ENCODE results near the gene PPP1R17.

Gene PPP1R17

DNA sequence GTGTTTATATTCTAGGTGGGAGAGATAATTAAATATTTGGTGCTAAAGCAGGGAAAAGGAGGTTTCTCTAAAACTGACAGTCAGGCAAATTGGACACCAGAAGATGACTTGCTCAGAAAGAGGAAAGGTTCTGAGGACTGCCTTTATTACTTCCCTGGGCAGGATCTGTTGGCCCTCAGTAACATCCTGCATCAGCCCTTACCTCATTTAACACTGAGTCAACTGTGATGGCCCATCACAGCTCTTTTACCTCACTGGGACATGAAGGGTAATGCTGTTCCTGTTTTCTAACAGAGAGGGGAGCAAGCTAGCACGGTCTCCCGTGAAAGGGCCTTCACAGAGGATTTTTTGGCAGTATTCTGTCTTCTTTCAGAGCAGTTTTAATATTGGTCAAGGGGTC, 12.0 kb downstream of the PPP1R17 start:
- no peak for DNase-seq (ENCODE audit: low read depth in 2 of 2)

DNA sequence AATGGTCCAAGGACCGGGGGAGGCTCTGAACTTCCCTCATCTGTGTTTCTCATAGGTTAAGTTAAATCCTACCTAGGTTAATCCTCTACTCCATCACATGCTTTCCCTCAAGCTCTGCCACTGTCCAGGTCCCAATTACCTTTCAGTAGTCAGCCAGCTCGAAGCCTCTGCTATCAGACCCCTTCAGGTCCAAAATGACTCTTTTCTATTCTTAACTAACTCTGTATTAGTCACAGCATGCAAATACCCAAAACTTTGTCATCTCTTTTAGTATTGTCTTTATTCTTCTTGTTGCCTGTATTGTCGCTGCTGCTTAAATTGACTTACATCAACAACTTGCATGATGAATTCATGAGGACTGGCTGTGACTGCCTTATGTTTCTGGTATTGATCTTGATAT, 15.3 kb downstream of the PPP1R17 start:
- DNase-seq (ENCODE audit: low read depth in 2 of 2): no peak

DNA sequence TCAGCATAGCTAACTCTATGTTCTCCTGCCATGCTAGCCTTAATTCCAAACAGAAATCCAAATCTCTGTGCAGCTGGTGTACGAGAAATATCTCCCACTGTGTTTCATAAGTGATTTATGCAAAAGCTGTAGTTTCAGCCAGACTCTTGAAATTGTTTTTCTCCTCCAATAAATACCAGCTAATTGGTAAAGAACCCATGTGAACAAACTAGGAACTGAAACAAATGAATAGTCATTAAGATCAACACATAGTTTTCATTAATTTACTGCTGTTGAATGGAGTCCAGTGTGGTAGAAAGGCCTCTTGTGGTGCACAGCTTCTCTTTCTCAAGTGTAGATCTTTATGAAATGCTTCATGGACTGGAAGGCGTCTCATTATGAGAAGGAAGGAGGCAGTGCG, 18.4 kb downstream of the PPP1R17 start:
- no peak for DNase-seq (ENCODE audit: low read depth in 2 of 2)

DNA sequence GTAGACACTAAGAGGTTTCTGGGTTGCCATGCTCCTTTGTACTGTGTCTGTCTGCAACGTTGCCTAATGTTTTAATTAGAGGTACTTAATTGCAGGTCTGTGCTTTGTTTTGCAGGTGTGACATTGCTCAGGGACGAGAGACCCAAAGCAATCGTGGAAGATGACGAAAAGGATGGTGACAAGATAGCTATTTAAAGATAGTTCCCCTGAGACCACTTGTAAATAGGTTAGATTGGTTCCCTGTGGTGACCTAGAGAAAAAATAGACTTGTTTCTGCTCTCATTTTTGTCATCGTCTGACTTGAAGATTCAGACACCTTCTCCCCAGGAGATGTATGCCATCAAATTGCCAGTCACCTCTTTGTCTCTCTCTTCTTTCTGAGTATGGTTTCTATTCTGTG, 20.1 kb downstream of the PPP1R17 start:
- no peak for DNase-seq (ENCODE audit: low read depth in 2 of 2)

DNA sequence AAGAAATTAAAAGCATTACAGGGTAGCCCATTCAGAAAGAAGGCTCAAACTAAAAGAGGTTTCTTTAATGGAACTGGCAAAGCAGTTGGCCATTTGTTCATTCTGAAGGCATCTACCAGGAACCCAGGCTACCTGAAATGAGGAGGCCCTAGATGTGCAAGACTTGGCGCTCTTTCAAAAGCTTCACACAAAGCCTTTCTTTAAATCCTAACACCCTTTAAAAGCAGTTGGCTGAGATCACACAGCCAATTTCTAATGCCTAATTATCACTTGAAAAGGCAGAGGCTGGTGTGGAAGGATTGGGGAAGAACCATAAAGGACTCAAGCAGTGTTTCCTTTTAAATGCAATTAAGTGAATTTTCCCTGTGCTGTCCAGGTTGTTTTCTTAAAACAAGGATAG, 23.2 kb downstream of the PPP1R17 start:
- DNase-seq (ENCODE audit: low read depth in 2 of 2): no peak

DNA sequence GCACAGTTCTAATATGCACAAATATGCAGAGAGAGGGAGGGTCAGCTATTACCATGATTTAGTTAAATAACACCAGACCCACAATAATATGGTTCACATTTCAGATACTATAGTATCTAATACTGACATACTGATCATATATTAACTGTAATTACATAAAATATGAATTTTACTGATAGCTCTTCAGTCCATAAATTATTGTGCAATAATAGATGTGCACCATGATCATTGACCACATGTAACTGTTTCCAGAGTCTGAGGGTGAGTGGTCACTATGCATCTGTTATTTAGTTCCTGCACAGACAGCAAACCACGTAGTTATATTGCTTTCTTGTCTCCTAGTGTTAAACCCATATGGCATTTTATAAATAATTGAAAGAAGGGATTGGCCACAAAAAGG, 29.3 kb downstream of the PPP1R17 start:
- no peak for DNase-seq (ENCODE audit: low read depth in 2 of 2)

DNA sequence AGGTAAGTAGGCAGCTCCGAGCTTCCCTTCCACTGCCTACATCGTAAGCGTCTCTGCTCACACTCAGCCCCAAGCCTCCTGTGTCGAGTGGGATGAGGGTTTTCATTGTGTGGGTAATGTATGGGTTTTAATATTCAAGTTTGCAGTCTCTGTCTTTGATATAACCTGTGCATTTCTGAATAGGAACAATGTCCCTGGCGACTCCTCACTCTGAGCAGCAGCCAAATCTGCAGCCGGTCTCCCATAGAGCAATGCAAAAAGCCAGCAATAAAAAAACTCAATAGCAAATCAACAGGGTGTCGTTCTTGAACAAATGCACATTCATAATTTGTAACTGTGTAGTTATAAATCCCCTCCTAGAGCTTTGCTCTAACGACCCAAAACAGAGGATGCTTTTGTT, 33.4 kb downstream of the PPP1R17 start:
- no peak for DNase-seq (ENCODE audit: low read depth in 2 of 2)

DNA sequence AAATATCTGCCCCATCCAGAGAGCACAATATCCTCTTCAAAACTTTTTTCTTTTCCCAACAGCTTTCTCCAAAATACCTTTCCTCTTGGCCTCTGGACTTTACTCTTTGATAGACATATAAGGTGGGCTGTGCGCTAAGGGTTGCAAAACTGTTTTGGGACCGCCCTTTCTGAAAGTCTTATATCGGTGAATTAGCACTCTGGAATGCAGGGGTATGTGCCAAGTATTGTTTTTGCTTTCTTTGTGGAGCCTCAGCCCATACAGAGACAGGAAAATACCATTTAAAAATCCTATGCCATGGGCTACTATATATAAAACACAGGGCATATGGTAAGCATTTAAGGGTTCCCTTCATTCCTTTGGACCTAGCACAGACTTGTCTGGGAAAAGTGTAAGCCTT, 37.7 kb downstream of the PPP1R17 start:
- no peak for DNase-seq (ENCODE audit: low read depth in 2 of 2)

DNA sequence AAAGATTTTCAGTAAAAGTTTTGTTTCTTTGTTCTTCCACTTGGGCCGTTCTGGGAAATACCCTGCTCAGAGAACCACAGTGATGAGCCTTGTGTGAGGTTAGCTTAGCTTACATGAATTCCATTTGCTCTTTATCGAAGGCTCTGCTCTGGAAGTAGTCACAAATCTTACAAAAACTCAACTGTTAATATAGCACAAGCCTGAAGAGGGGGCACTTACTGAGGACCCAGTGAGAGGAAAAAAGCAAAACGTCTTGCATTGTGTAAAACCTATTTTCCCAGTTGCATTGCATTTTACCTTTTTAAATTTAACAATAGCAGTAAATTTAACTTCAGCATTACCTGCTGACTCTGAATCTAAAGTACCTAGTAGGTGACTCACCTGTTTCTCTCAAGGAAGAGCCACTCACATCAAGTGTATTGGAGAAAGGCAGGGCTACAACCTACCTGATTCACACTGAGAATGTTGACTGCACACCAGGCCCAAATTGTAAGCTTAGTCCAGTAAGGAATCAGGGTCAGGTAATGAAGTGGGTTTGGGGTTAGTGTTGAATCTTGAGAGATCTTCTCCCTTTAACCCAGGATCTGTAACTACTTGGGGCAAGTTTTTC, 42.3 kb downstream of the PPP1R17 start:
- no peak for DNase-seq (ENCODE audit: low read depth in 2 of 2)

DNA sequence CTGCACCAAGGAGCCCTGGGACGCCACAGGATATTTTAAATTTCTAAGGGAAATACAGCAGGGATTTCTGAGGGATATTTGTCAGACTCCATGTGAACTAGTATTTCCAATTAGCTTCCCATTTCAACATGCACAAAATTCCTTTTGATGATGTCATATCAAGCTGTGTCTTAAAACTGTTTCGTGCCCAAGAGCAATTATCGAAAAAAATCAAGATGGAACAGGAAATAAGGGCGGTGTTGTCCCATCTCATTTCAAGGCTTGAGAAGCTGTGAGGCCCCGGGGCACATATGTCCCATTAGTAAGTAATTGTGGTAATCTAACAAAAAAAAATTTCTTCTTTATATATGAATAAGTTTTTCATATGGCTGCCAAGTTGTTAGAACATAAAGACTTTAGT, 47.4 kb downstream of the PPP1R17 start:
- no peak for DNase-seq (ENCODE audit: low read depth in 2 of 2)

DNA sequence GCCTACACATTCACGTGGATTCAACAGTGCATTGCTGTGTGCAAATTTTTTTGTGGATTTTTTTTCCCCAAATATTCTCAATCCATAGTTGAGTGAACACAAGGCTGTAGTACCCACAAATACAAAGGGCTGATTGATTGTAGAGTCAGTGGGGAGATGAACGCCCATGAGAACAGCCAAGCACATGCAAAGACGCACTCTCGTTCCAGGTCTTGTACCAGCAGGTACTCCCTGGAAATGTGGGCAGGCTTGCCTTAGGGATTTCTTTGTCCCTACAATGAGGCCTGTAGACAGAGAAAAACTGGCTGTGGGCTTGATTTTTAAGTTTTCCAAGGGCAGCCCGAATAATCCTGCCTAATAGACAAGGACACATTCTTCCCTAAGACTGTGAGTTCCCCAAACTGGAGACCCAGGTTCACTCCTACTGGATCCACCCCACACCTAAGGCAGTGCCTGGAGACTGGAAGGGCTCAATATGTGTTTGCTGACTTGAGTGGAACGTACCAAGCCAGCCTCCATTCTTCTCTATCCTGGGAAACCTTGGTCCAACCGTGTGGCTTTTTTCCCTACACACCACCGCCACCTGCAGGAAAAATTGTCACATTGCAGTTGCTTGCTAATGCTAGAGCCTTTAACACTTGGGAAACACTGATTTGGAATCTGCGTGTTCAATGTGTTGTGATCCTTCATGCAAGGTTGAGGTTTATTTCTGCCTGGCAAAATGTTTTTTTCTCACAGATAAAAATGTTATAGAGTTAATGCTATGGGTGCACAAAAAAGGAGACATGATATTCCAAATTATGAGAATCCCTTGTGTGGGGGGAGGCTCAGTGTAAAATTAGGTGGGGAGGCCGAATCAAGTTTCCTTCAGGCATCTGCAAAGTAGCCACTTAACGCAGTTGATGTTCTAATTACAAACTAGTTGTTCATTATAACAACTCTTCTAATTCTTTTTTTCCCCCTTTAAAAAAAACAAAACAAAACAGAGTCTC, 49.3 kb downstream of the PPP1R17 start:
- no peak for DNase-seq (ENCODE audit: low read depth in 2 of 2)

DNA sequence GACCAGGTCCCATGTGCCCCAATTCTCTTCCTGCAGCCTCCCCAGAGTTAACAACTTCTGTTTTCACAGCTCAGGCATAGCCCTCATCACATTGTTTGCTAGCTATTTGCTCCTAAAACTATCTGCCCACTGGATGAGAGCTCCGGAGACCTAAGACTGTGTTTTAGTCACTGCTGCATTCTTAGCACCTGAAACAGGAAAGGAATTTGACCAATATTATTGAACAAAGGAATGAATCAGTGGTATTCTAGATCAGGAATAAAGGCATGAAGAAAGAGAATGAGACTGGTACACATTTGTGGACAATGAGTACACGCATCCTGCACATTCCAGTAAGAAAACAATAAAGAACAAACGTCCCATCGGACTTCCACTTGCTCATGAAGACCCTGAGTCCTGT, 54.8 kb downstream of the PPP1R17 start:
- DNase-seq (ENCODE audit: low read depth in 2 of 2): no peak

DNA sequence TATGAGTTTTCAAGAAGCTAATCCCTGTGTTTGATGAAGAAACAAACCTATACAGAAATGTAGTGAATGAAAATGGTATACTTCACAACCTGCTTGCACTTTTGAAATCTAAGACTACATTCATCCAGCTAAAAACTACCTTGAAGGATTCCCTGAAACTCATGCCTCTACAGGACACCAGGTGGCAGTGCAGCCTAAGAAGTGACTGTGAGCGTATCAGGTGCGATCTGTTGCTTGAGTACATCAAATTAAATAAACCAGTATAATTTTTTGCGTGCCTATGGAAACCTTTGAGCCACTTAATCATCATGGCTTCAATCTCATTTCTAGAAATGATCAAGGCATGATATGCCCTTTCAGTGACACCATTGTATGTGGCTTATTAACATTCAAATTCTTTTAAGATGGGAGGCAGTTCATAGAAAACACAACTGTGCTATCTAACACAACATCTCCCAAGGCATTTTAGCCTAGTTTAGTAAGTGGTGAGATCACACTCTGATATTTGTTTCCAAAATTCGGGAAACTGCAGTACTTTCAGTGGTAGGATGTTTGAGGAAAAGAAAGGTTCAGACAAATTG, 57.4 kb downstream of the PPP1R17 start:
- DNase-seq (ENCODE audit: low read depth in 2 of 2): peak in 1 of 2 donors; percentile 8

DNA sequence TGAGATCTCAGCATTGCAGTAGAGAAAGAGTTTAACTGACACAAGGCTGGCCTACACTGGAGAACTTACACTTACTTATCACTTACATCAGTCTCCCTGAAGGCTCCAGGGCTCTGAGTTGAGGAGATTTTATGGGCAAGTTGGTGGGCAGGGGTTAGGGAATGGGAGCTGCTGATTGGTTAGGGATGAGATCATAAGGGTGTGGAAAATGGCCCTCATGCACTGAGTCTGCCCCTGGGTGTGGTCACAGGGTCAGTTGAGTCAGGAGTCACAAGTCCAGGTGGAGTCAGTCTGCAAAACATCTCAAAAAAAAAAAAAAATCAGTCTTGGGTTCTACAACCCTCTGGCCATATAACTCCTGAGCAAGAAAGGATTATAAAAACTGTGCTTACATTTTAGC, 60.5 kb downstream of the PPP1R17 start:
- no peak for DNase-seq (ENCODE audit: low read depth in 2 of 2)

DNA sequence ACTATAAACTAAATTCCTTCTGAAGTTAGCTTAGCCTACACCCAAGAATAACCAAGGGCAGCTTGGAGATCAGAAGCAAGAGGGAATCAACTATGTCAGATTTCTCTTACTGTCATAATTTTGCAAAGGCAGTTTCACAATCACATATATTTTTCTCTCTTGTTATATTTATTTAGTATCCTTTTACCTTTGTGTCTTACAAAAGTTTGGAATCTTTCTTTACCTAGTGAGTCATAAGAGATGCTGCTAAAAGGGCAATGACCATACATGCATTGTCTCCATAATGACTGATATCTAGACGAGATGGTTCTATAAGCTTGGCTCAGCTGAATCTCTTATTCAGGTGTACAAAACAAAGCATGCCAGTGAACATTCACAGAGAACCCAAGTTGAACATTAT, 61.1 kb downstream of the PPP1R17 start:
- no peak for DNase-seq (ENCODE audit: low read depth in 2 of 2)

DNA sequence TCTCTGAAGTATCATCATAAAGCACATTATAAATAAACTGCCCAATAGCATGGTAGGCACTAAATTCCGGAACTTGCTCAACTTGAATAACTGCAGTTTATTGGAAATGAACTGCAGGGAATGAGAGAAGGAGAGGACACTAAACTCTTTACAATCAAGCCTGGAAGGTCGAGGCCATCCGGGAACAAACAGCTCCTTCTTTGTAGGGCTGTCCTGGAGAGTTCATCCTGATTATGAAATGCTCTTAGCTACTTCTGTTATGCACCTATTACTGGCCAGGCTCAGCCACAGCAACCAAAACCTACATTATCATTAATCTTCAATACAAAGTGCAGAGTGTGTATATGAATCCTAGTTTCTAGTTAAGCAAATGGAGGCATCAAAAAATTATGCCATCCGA, 64.7 kb downstream of the PPP1R17 start:
- no peak for DNase-seq (ENCODE audit: low read depth in 2 of 2)

Data from stimulated activated CD8-positive, alpha-beta memory T cell treated with anti-CD3 and anti-CD28 coated beads, Interleukin-7, amount 100 ng/mL, for 1 hour (primary cell).